Fibroblast of mammary gland (primary cell): ENCODE results near the gene PRRT3.
"Not testable (repeated sequence)": the region's sequence is repeated elsewhere in the genome, so short reads cannot be mapped to it uniquely, and the experiment has no call there.

Experiments used
- DNase-seq: peaks from one replicate; pipeline ENCODE4 v3.0.0-alpha.2; 2010; ENCODE audit warnings: low read depth
- H3K4me3 ChIP-seq: 2 replicates; pipeline ENCODE4 v1.5.1; 2011; ENCODE audit warnings: low read depth, mild to moderate bottlenecking, low read length, moderate library complexity; ENCODE audit not compliant: control insufficient read depth
- CTCF ChIP-seq: conservative IDR thresholded peaks from 2 replicates; pipeline ENCODE4 v1.5.1; 2011; ENCODE audit warnings: low read depth, low read length, inconsistent platforms; ENCODE audit not compliant: control insufficient read depth, insufficient read depth

The PRRT3 gene

DNA sequence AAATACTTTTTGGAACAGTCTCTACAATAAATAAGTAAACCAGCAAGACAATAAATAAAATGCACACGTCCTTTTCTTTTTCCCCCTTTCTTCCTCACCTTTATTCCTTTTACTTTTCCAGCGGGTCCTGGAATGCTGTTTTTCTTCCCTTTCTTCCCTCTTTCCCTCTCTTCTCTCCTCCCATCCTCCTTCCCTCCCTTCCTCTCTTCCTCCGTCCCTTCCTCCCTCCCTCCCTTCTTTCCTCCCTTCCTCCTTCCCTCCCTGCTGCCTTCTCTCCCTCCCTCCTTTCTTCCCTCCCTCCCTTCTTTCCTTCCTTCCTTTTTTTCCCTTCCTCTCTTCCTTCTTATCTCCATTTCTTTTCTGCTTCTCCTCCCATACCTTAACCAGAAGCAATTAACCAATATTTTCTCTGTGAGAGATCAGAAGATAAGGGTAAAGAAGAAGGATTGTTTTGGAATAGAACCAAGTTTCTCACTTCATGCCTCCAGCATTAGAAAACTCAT is 52.9 kb downstream of the PRRT3 start:
- no peak overlapping the region for H3K4me3 ChIP-seq
- no peak for TF ChIP-seq CTCF
- DNase-seq: no peak

DNA sequence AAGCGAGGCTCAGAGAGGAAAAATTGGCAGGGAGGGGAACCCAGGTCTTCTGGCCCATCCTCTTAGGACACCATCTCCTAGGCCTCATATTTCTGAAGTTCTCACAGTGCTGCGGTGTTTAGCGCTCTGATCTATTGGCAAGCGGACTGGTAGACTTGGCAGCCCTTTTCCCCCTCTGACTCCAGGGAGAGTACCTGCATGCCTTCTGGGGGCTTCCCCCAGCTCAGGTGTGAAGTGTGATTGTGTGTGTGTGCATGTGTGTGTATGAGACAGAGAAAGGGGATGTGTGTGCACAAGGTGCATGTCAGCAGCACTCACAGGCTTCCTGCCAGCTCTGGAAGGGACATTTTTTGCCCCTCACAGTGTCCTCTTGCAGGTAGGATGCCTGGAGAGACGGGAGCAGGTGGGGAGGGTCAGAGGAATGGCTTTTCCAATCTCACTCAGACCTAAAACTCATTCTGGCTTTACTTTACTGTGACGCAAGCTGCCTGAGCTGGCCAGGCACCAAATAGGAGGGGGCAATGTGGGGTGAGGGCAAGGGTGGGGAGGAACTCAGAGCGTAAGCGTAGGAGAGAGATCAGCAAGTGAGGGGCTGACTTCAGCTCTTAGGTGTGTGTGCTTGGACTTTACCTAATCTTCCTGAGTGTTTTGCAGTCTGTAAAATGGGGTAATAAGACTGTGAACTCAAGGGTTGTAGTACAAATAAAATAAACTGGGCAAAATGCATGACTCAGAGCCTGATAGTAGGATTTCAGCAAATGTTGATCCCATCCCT is 53.6 kb downstream of the PRRT3 start:
- no peak for TF ChIP-seq CTCF
- H3K4me3 ChIP-seq: no peak overlapping the region
- DNase-seq: peak; percentile 40

- DNase-seq: peak; percentile 80
- TF ChIP-seq CTCF: no peak
- H3K4me3 ChIP-seq: no peak overlapping the region
These were observed 54.5 kb downstream of the PRRT3 start for GRCh38 chr3:9897408-9898372.

- peak; percentile 34 for DNase-seq
These were observed 55.3 kb downstream of the PRRT3 start for GRCh38 chr3:9896755-9897407.

DNA sequence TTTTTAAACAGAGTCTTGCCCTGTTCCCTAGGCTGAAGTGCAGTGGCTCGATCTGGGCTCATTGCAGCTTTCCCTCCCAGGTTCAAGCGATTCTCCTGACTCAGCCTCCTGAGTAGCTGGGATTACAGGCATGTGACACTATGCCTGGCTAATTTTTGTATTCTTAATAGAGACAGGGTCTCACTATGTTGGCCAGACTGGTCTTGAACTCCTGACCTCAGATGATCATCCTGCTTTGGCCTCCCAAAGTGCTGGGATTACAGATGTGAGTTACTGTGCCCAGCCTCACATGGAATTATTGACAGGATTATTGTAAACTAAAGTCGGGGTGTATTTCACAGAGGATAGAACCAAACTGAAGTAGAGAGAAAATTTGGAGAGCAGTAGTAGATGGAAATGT is 56.5 kb downstream of the PRRT3 start:
- not testable (repeated sequence) for DNase-seq, H3K4me3 ChIP-seq

More at GRCh38 chr3:9896755-9897407, 55.3 kb downstream of the PRRT3 start:
- H3K4me3 ChIP-seq: not testable (repeated sequence)
